ENCODE measurements around the gene RGS12.

The RGS12 gene

GRCh38 chr4:3253808-3254207 lies 39.0 kb upstream of the RGS12 start:
- DNase-seq: no peak

- DNase-seq: no peak
These were observed 38.3 kb upstream of the RGS12 start for GRCh38 chr4:3254302-3255131.

GRCh38 chr4:3255611-3256186 lies 37.1 kb upstream of the RGS12 start:
- DNase-seq: no peak

GRCh38 chr4:3256230-3257102 lies 36.4 kb upstream of the RGS12 start:
- DNase-seq: no peak

- DNase-seq: peak; percentile 29
These were observed 35.7 kb upstream of the RGS12 start for GRCh38 chr4:3257103-3257555.

- DNase-seq: no peak
These were observed 35.0 kb upstream of the RGS12 start for GRCh38 chr4:3257556-3258482.

GRCh38 chr4:3261411-3262207 lies 31.2 kb upstream of the RGS12 start:
- no peak for DNase-seq

- no peak for DNase-seq
These were observed 30.4 kb upstream of the RGS12 start for GRCh38 chr4:3262208-3263052.

- no peak for DNase-seq
These were observed 29.6 kb upstream of the RGS12 start for GRCh38 chr4:3263053-3263875.

- DNase-seq: no peak
These were observed 29.0 kb upstream of the RGS12 start for GRCh38 chr4:3263876-3264193.

GRCh38 chr4:3266076-3266475 lies 26.7 kb upstream of the RGS12 start:
- no peak for DNase-seq

- no peak for DNase-seq
These were observed 25.0 kb upstream of the RGS12 start for GRCh38 chr4:3267576-3268394.

GRCh38 chr4:3268395-3269104 lies 24.3 kb upstream of the RGS12 start:
- DNase-seq: no peak

GRCh38 chr4:3269105-3269927 lies 23.5 kb upstream of the RGS12 start:
- DNase-seq: no peak

GRCh38 chr4:3269991-3270611 lies 22.7 kb upstream of the RGS12 start:
- DNase-seq: peak; percentile 12

- no peak for DNase-seq
These were observed 21.7 kb upstream of the RGS12 start for GRCh38 chr4:3271131-3271530.

- no peak for DNase-seq
These were observed 15.8 kb upstream of the RGS12 start for GRCh38 chr4:3276986-3277385.
